ENCODE measurements around the gene MAMDC4.

GRCh38 chr9:136868644-136869043 lies 16.5 kb downstream of the MAMDC4 start:
- TF ChIP-seq CTCF (conservative IDR thresholded peaks at IDR 0.05; ENCODE audit: low read length) (no peak), EZH2phosphoT487 (IDR thresholded peaks at IDR 0.05; ENCODE audit: borderline replicate concordance) (no peak)
